ENCODE results near the gene DNAJA2.

- TF ChIP-seq EZH2 (IDR thresholded peaks at IDR 0.05; ENCODE audit: borderline replicate concordance, low read depth, low read length, poor library complexity, severe bottlenecking) (no peak), CTCF (conservative IDR thresholded peaks at IDR 0.05; ENCODE audit: low read depth, low read length) (no peak)
Observed at GRCh38 chr16:46975908-46976470, 2.5 kb upstream of the DNAJA2 start.
